ENCODE data around the gene ZNF593. TPM values are rescaled to one million over a fixed set of nuclear protein-coding genes. Genes with fewer than 3 reads are reported as not detected.

The ZNF593 gene
- total RNA-seq, 2 experiments from 2014 or later = 27.3 to 28.6 TPM

DNA sequence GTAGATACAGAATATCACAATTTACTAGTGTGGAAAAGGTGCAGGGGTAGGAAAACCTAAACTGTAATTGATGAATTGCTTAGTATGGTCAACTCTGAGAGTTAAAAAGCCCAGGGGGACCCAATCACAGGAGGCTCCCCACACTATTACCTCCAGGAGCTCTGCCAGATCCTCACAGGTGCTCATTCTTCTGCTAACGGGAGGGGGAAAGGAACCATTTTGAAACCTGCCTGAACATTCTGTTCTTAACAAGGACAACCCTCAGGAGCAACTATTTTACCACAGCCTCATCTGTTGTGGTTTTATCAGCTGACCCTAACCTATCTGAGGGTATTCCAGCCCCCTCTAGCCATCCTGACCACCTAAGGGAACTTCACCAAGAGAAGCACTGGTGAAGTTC lies 39.0 kb upstream of the ZNF593 start:
- H3K36me3 Mint-ChIP-seq (ENCODE audit: low read depth) = peaks cover 7% of the 10 kb centered on the region
- H3K27me3 Mint-ChIP-seq = no peaks in the 10 kb centered on the region
- ChIA-PET POLR2A (no interaction called here), CTCF (interaction anchor here (0.6 to 1.5 kb wide), 3 partner anchors 12 to 26 kb away, joined by 3 to 5 read pairs (median 4); no protein-coding TSS in a partner anchor)
- H3K4me1 Mint-ChIP-seq = peaks cover 40% of the 10 kb centered on the region
- DNase-seq = no peak
- no peak overlapping the region for H3K4me3 Mint-ChIP-seq
- peak overlapping the region; percentile 47 for H3K27ac Mint-ChIP-seq
- no peaks in the 10 kb centered on the region for H3K9me3 Mint-ChIP-seq

DNA sequence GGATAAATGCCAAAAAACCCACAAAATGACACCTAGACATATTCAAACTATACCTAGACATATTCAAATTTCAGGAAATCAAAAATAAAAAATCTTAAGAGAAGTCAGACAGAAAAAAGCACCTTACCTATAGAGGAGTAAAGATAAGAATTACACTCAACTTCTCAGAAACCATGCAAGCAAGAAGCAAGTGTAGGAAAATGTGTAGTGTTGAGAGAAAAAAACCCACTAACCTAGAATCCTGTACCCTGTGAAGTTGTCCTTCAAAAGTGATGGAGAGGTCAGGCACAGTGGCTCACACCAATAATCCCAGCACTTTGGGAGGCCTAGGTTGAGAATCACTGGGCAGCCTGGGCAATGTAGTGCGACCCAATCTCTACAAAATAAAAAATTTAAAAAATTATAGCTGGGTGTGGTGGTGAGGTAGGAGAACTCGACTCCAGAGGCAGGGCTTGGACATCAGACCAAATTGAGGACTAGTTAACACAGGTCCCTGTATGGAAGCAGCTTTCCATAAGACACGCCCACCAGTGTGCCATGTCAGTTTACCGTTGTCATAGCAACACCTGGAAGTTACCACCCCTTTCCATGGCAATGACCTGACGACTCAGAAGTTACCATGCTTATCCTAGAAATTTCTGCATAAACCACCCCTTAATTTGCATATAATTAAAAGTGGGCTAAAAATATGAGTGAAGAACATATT lies 37.4 kb upstream of the ZNF593 start:
- ChIA-PET POLR2A (no interaction called here), CTCF (interaction anchor here (0.7 to 1.6 kb wide), 3 partner anchors 8 to 12 kb away, joined by 3 read pairs; no protein-coding TSS in a partner anchor)
- no peak overlapping the region for H3K27ac Mint-ChIP-seq
- H3K4me3 Mint-ChIP-seq = no peak overlapping the region
- H3K27me3 Mint-ChIP-seq = no peaks in the 10 kb centered on the region
- H3K4me1 Mint-ChIP-seq = peaks cover 24% of the 10 kb centered on the region
- no peaks in the 10 kb centered on the region for H3K9me3 Mint-ChIP-seq
- no peak for DNase-seq
- H3K36me3 Mint-ChIP-seq (ENCODE audit: low read depth) = peaks cover 2% of the 10 kb centered on the region

GRCh38 chr1:26132834-26133167 lies 36.9 kb upstream of the ZNF593 start:
- Mint-ChIP-seq H3K27ac (no peak overlapping the region), H3K36me3 (ENCODE audit: low read depth) (peaks cover 2% of the 10 kb centered on the region), H3K9me3 (no peaks in the 10 kb centered on the region), H3K4me3 (no peak overlapping the region), H3K4me1 (peaks cover 19% of the 10 kb centered on the region), H3K27me3 (no peaks in the 10 kb centered on the region)
- no peak for DNase-seq
- ChIA-PET CTCF (interaction anchor here (0.7 to 1.6 kb wide), 4 partner anchors 9 to 12 kb away, joined by 3 to 4 read pairs (median 3); no protein-coding TSS in a partner anchor), POLR2A (no interaction called here)

GRCh38 chr1:26134466-26134865 lies 35.2 kb upstream of the ZNF593 start:
- Mint-ChIP-seq H3K27ac (no peak overlapping the region), H3K4me1 (peaks cover 17% of the 10 kb centered on the region), H3K9me3 (no peaks in the 10 kb centered on the region), H3K36me3 (ENCODE audit: low read depth) (no peaks in the 10 kb centered on the region), H3K4me3 (no peak overlapping the region), H3K27me3 (no peaks in the 10 kb centered on the region)
- ChIA-PET POLR2A (no interaction called here), CTCF (no interaction called here)
- no peak for DNase-seq

DNA sequence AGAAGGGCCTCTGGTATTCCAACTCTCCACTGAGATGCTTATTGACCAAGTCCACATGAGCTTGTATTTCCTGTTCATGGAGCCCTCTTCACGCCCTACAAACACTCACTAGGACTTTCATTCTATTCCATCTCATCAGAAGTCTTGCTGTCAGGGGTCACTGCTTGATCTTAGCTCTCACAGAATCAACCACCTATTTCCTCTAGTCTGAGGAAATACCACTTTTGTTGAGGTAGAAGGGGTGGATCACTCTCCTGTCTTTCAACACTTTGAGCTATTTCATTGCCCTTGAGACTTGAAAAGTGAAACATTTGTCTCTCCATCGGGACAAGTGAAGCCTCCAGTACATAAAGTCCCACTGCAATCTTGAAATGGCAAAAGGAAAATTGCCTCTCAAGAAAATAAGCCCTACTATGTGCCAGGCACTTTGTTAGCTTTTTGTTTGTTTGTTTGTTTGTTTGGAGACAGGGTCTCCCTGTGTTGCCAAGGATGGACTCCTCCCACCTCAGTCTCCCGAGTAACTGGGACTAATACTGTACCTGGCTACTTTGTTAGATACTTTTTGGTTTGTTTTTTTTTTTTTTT lies 30.6 kb upstream of the ZNF593 start:
- POLR2A ChIA-PET = interaction anchor here (0.8 to 1.1 kb wide), 3 partner anchors 12 to 331 kb away, joined by 3 to 7 read pairs (median 4); partner anchors contain the start of gene PDIK1L
- no peak for DNase-seq
- peak overlapping the region; percentile 44 for H3K27ac Mint-ChIP-seq
- no peaks in the 10 kb centered on the region for H3K36me3 Mint-ChIP-seq (ENCODE audit: low read depth)
- peaks cover 16% of the 10 kb centered on the region for H3K4me1 Mint-ChIP-seq
- no peaks in the 10 kb centered on the region for H3K9me3 Mint-ChIP-seq
- CTCF ChIA-PET = interaction anchor here (0.6 to 2.3 kb wide), 11 partner anchors 11 to 275 kb away, joined by 3 to 14 read pairs (median 4); partner anchors contain the start of genes ZNF593 and ZNF593OS
- H3K27me3 Mint-ChIP-seq = no peaks in the 10 kb centered on the region
- H3K4me3 Mint-ChIP-seq = peak overlapping the region; percentile 18

- Mint-ChIP-seq H3K36me3 (ENCODE audit: low read depth) (no peaks in the 10 kb centered on the region), H3K9me3 (no peaks in the 10 kb centered on the region), H3K27ac (no peak overlapping the region), H3K4me3 (no peak overlapping the region), H3K27me3 (peaks cover 3% of the 10 kb centered on the region), H3K4me1 (peaks cover 18% of the 10 kb centered on the region)
- ChIA-PET CTCF (interaction anchor here (0.9 to 1.7 kb wide), 4 partner anchors 13 to 41 kb away, joined by 3 to 6 read pairs (median 3); no protein-coding TSS in a partner anchor), POLR2A (no interaction called here)
- no peak for DNase-seq
These were observed 27.5 kb upstream of the ZNF593 start for GRCh38 chr1:26142159-26142558.

- peaks cover 21% of the 10 kb centered on the region for H3K27me3 Mint-ChIP-seq
- H3K4me3 Mint-ChIP-seq = no peak overlapping the region
- ChIA-PET POLR2A (interaction anchor here (1.0 kb wide), 1 partner anchor 40 kb away, joined by 3 read pairs; no protein-coding TSS in a partner anchor), CTCF (interaction anchor here (0.5 to 3.5 kb wide), 27 partner anchors 10 to 901 kb away, joined by 3 to 44 read pairs (median 5); partner anchors contain the start of genes CEP85, EXTL1, PDIK1L and ZNF593)
- DNase-seq = peak; percentile 83
- H3K36me3 Mint-ChIP-seq (ENCODE audit: low read depth) = no peaks in the 10 kb centered on the region
- peaks cover 2% of the 10 kb centered on the region for H3K4me1 Mint-ChIP-seq
- no peaks in the 10 kb centered on the region for H3K9me3 Mint-ChIP-seq
- no peak overlapping the region for H3K27ac Mint-ChIP-seq
These were observed 24.4 kb upstream of the ZNF593 start for GRCh38 chr1:26145041-26145959.

- H3K9me3 Mint-ChIP-seq = no peaks in the 10 kb centered on the region
- H3K27ac Mint-ChIP-seq = no peak overlapping the region
- no peak for DNase-seq
- no peaks in the 10 kb centered on the region for H3K36me3 Mint-ChIP-seq (ENCODE audit: low read depth)
- H3K4me1 Mint-ChIP-seq = peaks cover 2% of the 10 kb centered on the region
- POLR2A ChIA-PET = no interaction called here
- CTCF ChIA-PET = interaction anchor here (0.6 to 3.5 kb wide), 14 partner anchors 18 to 486 kb away, joined by 3 to 44 read pairs (median 6); partner anchors contain the start of gene ZNF593
- no peak overlapping the region for H3K4me3 Mint-ChIP-seq
- H3K27me3 Mint-ChIP-seq = peaks cover 21% of the 10 kb centered on the region
These were observed 23.8 kb upstream of the ZNF593 start for GRCh38 chr1:26145960-26146294.

DNA sequence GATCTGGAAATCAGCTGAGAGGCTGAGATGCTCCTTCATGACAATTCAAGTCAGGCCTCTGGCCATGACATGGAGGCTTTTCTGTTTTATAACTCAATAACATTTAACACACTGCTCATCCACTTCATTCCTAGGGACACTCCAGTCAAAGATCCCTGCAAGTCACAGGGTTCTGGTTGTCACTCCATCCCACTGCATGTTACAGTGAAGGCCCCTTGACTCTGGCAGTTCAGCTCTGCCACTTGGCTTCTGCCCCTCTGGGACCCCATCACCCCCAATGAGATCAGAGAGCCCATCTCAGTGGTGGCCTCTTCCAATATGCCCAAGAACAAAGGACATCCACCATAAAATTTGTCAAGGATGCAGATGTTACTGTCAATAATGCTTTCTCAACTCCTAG lies 20.8 kb upstream of the ZNF593 start:
- no peaks in the 10 kb centered on the region for H3K36me3 Mint-ChIP-seq (ENCODE audit: low read depth)
- peaks cover 31% of the 10 kb centered on the region for H3K27me3 Mint-ChIP-seq
- no peak overlapping the region for H3K27ac Mint-ChIP-seq
- CTCF ChIA-PET = interaction anchor here (0.6 to 0.7 kb wide), 2 partner anchors 40 to 46 kb away, joined by 3 read pairs; no protein-coding TSS in a partner anchor
- no peak overlapping the region for H3K4me3 Mint-ChIP-seq
- POLR2A ChIA-PET = no interaction called here
- peaks cover 2% of the 10 kb centered on the region for H3K4me1 Mint-ChIP-seq
- DNase-seq = no peak
- H3K9me3 Mint-ChIP-seq = no peaks in the 10 kb centered on the region

DNA sequence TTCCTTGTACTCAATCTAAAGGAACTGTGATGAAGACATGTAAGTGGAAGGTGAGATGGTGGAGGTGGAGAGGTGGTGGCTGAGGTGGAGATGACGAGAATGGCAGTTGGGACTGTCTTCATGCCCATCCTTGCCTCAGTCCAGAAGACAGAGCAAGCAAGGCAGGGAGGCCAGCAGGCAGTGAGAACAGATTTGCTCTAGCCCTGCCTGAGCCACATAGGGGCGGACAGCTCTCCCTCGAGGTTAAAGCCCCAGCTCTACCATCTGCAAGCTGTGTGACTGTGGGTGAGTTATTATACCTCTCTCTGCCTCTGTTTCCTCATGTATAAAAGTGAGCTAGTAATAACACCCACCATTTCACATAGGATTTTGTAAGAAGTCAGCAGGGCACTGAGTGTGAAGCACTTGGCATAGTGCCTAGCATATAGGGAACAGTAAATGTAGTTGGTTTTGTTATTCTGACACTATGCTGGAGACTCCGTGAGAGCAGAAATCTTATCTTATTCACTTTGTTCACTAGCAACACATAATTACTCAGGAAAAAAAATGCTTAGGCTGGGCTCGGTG lies 15.7 kb upstream of the ZNF593 start:
- H3K27ac Mint-ChIP-seq = no peak overlapping the region
- ChIA-PET POLR2A (no interaction called here), CTCF (interaction anchor here (4.0 kb wide), 1 partner anchor 10 kb away, joined by 21 read pairs; no protein-coding TSS in a partner anchor)
- no peaks in the 10 kb centered on the region for H3K36me3 Mint-ChIP-seq (ENCODE audit: low read depth)
- peaks cover 3% of the 10 kb centered on the region for H3K4me1 Mint-ChIP-seq
- no peaks in the 10 kb centered on the region for H3K9me3 Mint-ChIP-seq
- no peak overlapping the region for H3K4me3 Mint-ChIP-seq
- peaks cover 52% of the 10 kb centered on the region for H3K27me3 Mint-ChIP-seq
- DNase-seq = no peak

GRCh38 chr1:26154750-26155149 lies 15.0 kb upstream of the ZNF593 start:
- Mint-ChIP-seq H3K36me3 (ENCODE audit: low read depth) (no peaks in the 10 kb centered on the region), H3K27me3 (peaks cover 55% of the 10 kb centered on the region), H3K9me3 (no peaks in the 10 kb centered on the region), H3K27ac (no peak overlapping the region), H3K4me1 (peaks cover 3% of the 10 kb centered on the region), H3K4me3 (no peak overlapping the region)
- DNase-seq = no peak
- ChIA-PET CTCF (interaction anchor here (0.6 to 4.0 kb wide), 6 partner anchors 10 to 262 kb away, joined by 3 to 21 read pairs (median 4); partner anchors contain the start of gene ZNF593), POLR2A (interaction anchor here (0.6 kb wide), 1 partner anchor 120 kb away, joined by 3 read pairs; no protein-coding TSS in a partner anchor)

Measured in activated CD4-positive, alpha-beta T cell treated with anti-CD3 and anti-CD28 coated beads, Interleukin-2, amount 10 ng/mL, durations not matched to agents 7 days and 5 days (primary cell).